Lung (tissue), 12 donors: ENCODE data around the gene CDK5RAP2. TPM values are rescaled to one million over a fixed set of nuclear protein-coding genes. Genes with fewer than 3 reads are reported as not detected.

Experiments used
- ATAC-seq: fragments of 200-7000 bp; cut with Tn5 transposase; one replicate; pipeline ENCODE4 v1.9.1; 2020; ENCODE audit warnings: moderate number of reproducible peaks; ENCODE audit not compliant: insufficient read depth, low FRiP score
- DNase-seq, 3 donors: peaks; one replicate each; pipeline ENCODE4 v3.0.0-alpha.2; 2013 to 2017
- H3K27ac ChIP-seq, 2 donors: one replicate each; pipeline ENCODE4 v1.5.1; 2013; ENCODE audit warnings: mild to moderate bottlenecking in 2 of 2, moderate library complexity in 2 of 2, control low read depth in 1 of 2, inconsistent platforms in 1 of 2, low read depth in 1 of 2, low read length in 1 of 2
- H3K27me3 ChIP-seq, 3 donors: one replicate each; pipeline ENCODE4 v1.5.1; 2013; ENCODE audit warnings: low read length in 2 of 3; ENCODE audit not compliant: control insufficient read depth in 3 of 3, insufficient read depth in 3 of 3
- H3K36me3 ChIP-seq, 4 donors: one replicate each; pipeline ENCODE4 v1.5.1; 2013; ENCODE audit warnings: low read length in 4 of 4, mild to moderate bottlenecking in 1 of 4, moderate library complexity in 1 of 4; ENCODE audit not compliant: control insufficient read depth in 4 of 4, insufficient read depth in 4 of 4
- H3K4me1 ChIP-seq, 5 donors: one replicate each; pipeline ENCODE4 v1.5.1; 2013; ENCODE audit warnings: low read length in 5 of 5, mild to moderate bottlenecking in 2 of 5, moderate library complexity in 1 of 5; ENCODE audit not compliant: control insufficient read depth in 5 of 5, insufficient read depth in 5 of 5
- H3K4me3 ChIP-seq: one replicate; pipeline ENCODE4 v1.5.1; 2013; ENCODE audit warnings: mild to moderate bottlenecking, control low read depth, moderate library complexity
- H3K9ac ChIP-seq, 2 donors: one replicate each; pipeline ENCODE4 v1.5.1; 2013; ENCODE audit warnings: low read length in 2 of 2, control low read depth in 1 of 2; ENCODE audit not compliant: insufficient read depth in 1 of 2
- H3K9me3 ChIP-seq, 4 donors: one replicate each; pipeline ENCODE4 v1.5.1; 2013; ENCODE audit warnings: low read length in 3 of 4, mild to moderate bottlenecking in 1 of 4, moderate library complexity in 1 of 4; ENCODE audit not compliant: control insufficient read depth in 4 of 4, insufficient read depth in 3 of 4
- WGBS, 2 donors: extraction: QIAGEN DNeasy Blood & Tissue Kit; methylation state at CpG; one replicate each; pipeline ENCODE4 v1.1.7; 2013; 5-methylcytosine and 5-hydroxymethylcytosine counted together
- polyA plus RNA-seq, 2 donors: library from polyadenylated mRNA; stranded (reverse); fragments of 200-250 nt; gene quantifications; one replicate each; pipeline ENCODE4 v1.2.1, GENCODE V29; 2013
- total RNA-seq, 2 donors: library from RNA; depleted of rRNA in 1 of 2; stranded (reverse); fragments of >200 nt in 1 of 2; gene quantifications; one replicate each; pipeline ENCODE4 v1.2.1, GENCODE V29; 2014 to 2021
- TF ChIP-seq, protein P1 (sequence below): IDR thresholded peaks from 2 replicates; pipeline ENCODE4 v1.5.1; 2012; ENCODE audit warnings: mild to moderate bottlenecking; ENCODE audit errors: control extremely low read depth, extremely low read depth
- donor health status: control.
- donor health status: control.
- donor health status: Bipolar disorder and iron deficiency.
- donor health status: healthy.
- donor health status: DM: yes; HTN: yes; CAD: no.

Gene CDK5RAP2
- total and polyA plus RNA-seq, 4 donors, result 25.6 to 65.7 (median 35.9) TPM

GRCh38 chr9:120569556-120569955 lies 10.4 kb downstream of the CDK5RAP2 start:
- 91 to 95% methylated on average over 5 of the region's 5 CpGs for WGBS, 2 donors
- Histone ChIP-seq H3K9me3 (no peaks in the 10 kb centered on the region), H3K4me3 (no peak overlapping the region), H3K27ac (no peak overlapping the region), H3K4me1 (peaks cover 0 to 4% (median 0%) of the 10 kb centered on the region in 5 donors), H3K9ac (no peak overlapping the region), H3K36me3 (peaks cover 20 to 55% (median 25%) of the 10 kb centered on the region in 4 donors), H3K27me3 (no peaks in the 10 kb centered on the region)
- no peak for DNase-seq
- ATAC-seq, result no peak
- TF ChIP-seq, protein P1, sequence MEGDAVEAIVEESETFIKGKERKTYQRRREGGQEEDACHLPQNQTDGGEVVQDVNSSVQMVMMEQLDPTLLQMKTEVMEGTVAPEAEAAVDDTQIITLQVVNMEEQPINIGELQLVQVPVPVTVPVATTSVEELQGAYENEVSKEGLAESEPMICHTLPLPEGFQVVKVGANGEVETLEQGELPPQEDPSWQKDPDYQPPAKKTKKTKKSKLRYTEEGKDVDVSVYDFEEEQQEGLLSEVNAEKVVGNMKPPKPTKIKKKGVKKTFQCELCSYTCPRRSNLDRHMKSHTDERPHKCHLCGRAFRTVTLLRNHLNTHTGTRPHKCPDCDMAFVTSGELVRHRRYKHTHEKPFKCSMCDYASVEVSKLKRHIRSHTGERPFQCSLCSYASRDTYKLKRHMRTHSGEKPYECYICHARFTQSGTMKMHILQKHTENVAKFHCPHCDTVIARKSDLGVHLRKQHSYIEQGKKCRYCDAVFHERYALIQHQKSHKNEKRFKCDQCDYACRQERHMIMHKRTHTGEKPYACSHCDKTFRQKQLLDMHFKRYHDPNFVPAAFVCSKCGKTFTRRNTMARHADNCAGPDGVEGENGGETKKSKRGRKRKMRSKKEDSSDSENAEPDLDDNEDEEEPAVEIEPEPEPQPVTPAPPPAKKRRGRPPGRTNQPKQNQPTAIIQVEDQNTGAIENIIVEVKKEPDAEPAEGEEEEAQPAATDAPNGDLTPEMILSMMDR, result no peak

DNA sequence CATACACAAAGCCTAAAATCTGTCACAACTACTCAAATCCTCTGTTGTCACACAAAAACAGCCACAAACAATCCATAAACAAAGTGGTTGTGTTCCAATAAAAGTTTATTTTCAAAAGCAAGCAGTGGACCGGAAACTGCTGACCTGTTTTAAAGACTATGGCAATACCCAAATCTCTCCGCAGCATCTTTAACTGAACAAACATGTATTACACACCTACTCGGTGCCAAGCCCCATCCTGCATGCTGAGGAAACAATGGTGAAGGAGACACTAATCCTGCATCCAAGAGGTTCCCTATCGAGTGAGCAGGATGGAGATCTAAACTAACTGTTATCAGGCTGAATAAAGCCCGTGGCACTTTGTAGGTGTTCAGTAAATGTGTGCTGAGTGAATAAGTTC lies 11.2 kb downstream of the CDK5RAP2 start:
- H3K9ac ChIP-seq, result no peak overlapping the region
- DNase-seq (no peak), ATAC-seq (no peak)
- TF ChIP-seq, protein P1, result no peak
- H3K9me3 ChIP-seq, result no peaks in the 10 kb centered on the region
- peaks cover 0 to 4% (median 0%) of the 10 kb centered on the region in 5 donors for H3K4me1 ChIP-seq
- no peak overlapping the region for H3K27ac ChIP-seq
- H3K36me3 ChIP-seq, result peaks cover 20 to 56% (median 26%) of the 10 kb centered on the region in 4 donors
- WGBS, 2 donors, result 95% methylated on average over 5 of the region's 5 CpGs
- no peak overlapping the region for H3K4me3 ChIP-seq
- H3K27me3 ChIP-seq, result no peaks in the 10 kb centered on the region

DNA sequence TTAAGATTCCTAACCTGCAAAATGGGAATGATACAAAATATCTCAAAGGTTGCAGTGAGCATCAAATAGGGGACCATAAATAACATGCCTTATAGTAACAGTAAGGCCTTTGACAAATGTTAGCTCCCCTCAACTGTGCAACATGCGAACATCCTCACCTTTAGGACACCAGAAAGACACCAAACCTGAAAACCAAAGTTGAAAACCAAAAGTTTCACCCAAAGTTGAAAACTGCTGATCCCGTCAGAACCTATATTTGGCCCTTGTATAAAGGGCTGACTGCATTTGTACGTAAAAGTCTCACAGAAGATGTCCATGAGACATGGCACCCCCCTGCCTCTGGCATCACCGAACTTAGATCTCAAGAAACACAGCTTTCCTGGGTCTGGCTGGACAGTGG lies 12.1 kb downstream of the CDK5RAP2 start:
- Histone ChIP-seq H3K27ac (no peak overlapping the region), H3K9ac (no peak overlapping the region), H3K36me3 (peaks cover 20 to 56% (median 30%) of the 10 kb centered on the region in 4 donors), H3K4me3 (no peak overlapping the region), H3K27me3 (no peaks in the 10 kb centered on the region), H3K4me1 (peaks cover 0 to 6% (median 0%) of the 10 kb centered on the region in 5 donors), H3K9me3 (no peaks in the 10 kb centered on the region)
- DNase-seq (no peak), ATAC-seq (no peak)
- TF ChIP-seq, protein P1, result no peak
- 94 to 99% methylated on average over 4 of the region's 4 CpGs for WGBS, 2 donors

GRCh38 chr9:120567081-120567480 lies 12.9 kb downstream of the CDK5RAP2 start:
- TF ChIP-seq, protein P1, result no peak
- ATAC-seq (no peak), DNase-seq (no peak)
- H3K27ac ChIP-seq, result no peak overlapping the region
- no peaks in the 10 kb centered on the region for H3K27me3 ChIP-seq
- peaks cover 0 to 6% (median 0%) of the 10 kb centered on the region in 5 donors for H3K4me1 ChIP-seq
- no peaks in the 10 kb centered on the region for H3K9me3 ChIP-seq
- WGBS, 2 donors, result 91 to 96% methylated on average over 3 of the region's 3 CpGs
- no peak overlapping the region for H3K4me3 ChIP-seq
- peaks cover 20 to 59% (median 31%) of the 10 kb centered on the region in 4 donors for H3K36me3 ChIP-seq
- H3K9ac ChIP-seq, result no peak overlapping the region
